HepG2 (cell line): ENCODE results near the gene XPR1. TPM values are rescaled to one million over a fixed set of nuclear protein-coding genes. Genes with fewer than 3 reads are reported as not detected.
A peak's percentile ranks its signal among the peaks of the same experiment; 100 is the strongest.

Experiments
- ATAC-seq: fragments of 200-7000 bp; cut with Tn5 transposase; 3 replicates; pipeline ENCODE4 v1.9.1; 2020; ENCODE audit warnings: mild to moderate bottlenecking, moderate library complexity
- BruUV-seq: library from RNA; stranded (reverse); fragments of 400-500 nt; replicated peaks from 2 replicates; lab custom pipeline; 2021; lab: Mats Ljungman, UMichigan
- CTCF ChIA-PET: fragments of 300-600 bp; formaldehyde crosslinking; extraction: SDS; loops from one replicate; lab custom pipeline; 2021; ENCODE audit warnings: low total read pairs, inconsistent platforms, low intra/inter-chr PET ratio; lab: Yijun Ruan, JAX
- POLR2A ChIA-PET: fragments of 350-600 bp; sonication (Branson Sonifier 250); formaldehyde crosslinking; loops from one replicate; lab custom pipeline; 2020; ENCODE audit warnings: antibody characterized with exemption, inconsistent platforms; lab: Yijun Ruan, JAX
- DNase-seq: peaks from one replicate; pipeline ENCODE4 v3.0.0-alpha.2; 2015; ENCODE audit warnings: low spot score
- FAIRE-seq: peaks from 3 replicates; lab custom pipeline; 2011; peaks lifted over from hg19 to GRCh38; lab: Jason Lieb, UNC
- H2AFZ ChIP-seq: one replicate; pipeline ENCODE4 v1.6.1; 2011; ENCODE audit warnings: low read length, inconsistent platforms
- H3K27ac ChIP-seq: fragments of 300-600 bp; 3 replicates; pipeline ENCODE4 v1.8.0; 2011; ENCODE audit warnings: mixed run types, mild to moderate bottlenecking, mixed read lengths, low read length, inconsistent platforms; ENCODE audit not compliant: insufficient read depth; ENCODE audit errors: extremely low read length
- H3K27me3 ChIP-seq, 2 experiments: fragments of 200-600 bp in 1 of 2; 2 replicates in 1 of 2; 3 replicates in 1 of 2; pipeline versions ENCODE4 v1.6.0 to v1.8.0; 2011; ENCODE audit warnings: low read length in 2 of 2, mild to moderate bottlenecking in 2 of 2, moderate library complexity in 2 of 2, inconsistent platforms in 1 of 2; ENCODE audit not compliant: insufficient read depth in 2 of 2, control insufficient read depth in 1 of 2
- H3K36me3 ChIP-seq, 2 experiments: fragments of 200-600 bp in 1 of 2; replicated peaks in 1 of 2; 2 replicates in 1 of 2; 3 replicates in 1 of 2; pipeline versions ENCODE4 v1.5.1 to v1.8.0; 2011; ENCODE audit warnings: low read length in 2 of 2, inconsistent platforms in 1 of 2; ENCODE audit not compliant: insufficient read depth in 2 of 2, control insufficient read depth in 1 of 2
- H3K4me1 ChIP-seq: 2 replicates; pipeline ENCODE4 v1.5.1; 2012; ENCODE audit warnings: low read length, inconsistent platforms; ENCODE audit not compliant: insufficient read depth
- H3K4me2 ChIP-seq: 2 replicates; pipeline ENCODE4 v1.6.0; 2011; ENCODE audit warnings: low read depth, low read length, inconsistent platforms
- H3K4me3 ChIP-seq, 3 experiments: fragments of 200-600 bp in 1 of 3; sonication (generic), shearing (Covaris generic) in 1 of 3; replicated peaks in 1 of 3; 2 replicates each; pipeline ENCODE4 v1.5.1; 2011 to 2016; ENCODE audit warnings: low read length in 3 of 3, inconsistent platforms in 2 of 3, low read depth in 2 of 3, mild to moderate bottlenecking in 2 of 3, control low read depth in 1 of 3, mixed read lengths in 1 of 3; ENCODE audit not compliant: insufficient read depth in 1 of 3
- H3K79me2 ChIP-seq: one replicate; pipeline ENCODE4 v1.6.1; 2011; ENCODE audit warnings: low read length, inconsistent platforms; ENCODE audit not compliant: insufficient read depth
- H3K9ac ChIP-seq: 2 replicates; pipeline ENCODE4 v1.6.0; 2011; ENCODE audit warnings: mild to moderate bottlenecking, low read depth, low read length, inconsistent platforms; ENCODE audit not compliant: insufficient read depth
- H3K9me3 ChIP-seq: 2 replicates; pipeline ENCODE4 v1.5.1; 2012; ENCODE audit warnings: mild to moderate bottlenecking, low read length
- H4K20me1 ChIP-seq: 2 replicates; pipeline ENCODE4 v1.6.0; 2011; ENCODE audit warnings: inconsistent platforms, mild to moderate bottlenecking, low read length, moderate library complexity; ENCODE audit not compliant: insufficient read depth
- CAMTA2 ChIP-seq: sonication (generic); formaldehyde crosslinking; IDR thresholded peaks from 2 replicates; pipeline ENCODE4 v1.4.0; 2020; ENCODE audit warnings: mild to moderate bottlenecking, missing genetic modification reagents, borderline replicate concordance
- DMTF1 ChIP-seq: sonication (generic); formaldehyde crosslinking; IDR thresholded peaks from 2 replicates; pipeline ENCODE4 v1.4.0; 2020; ENCODE audit warnings: mild to moderate bottlenecking, missing genetic modification reagents
- GATAD2A ChIP-seq: IDR thresholded peaks from 2 replicates; pipeline ENCODE4 v1.6.1; 2016
- HINFP ChIP-seq: sonication (generic); formaldehyde crosslinking; IDR thresholded peaks from 2 replicates; pipeline ENCODE4 v1.4.0; 2020; ENCODE audit warnings: low read depth, mild to moderate bottlenecking, missing genetic modification reagents
- HMGXB3 ChIP-seq: sonication (generic); formaldehyde crosslinking; IDR thresholded peaks from 2 replicates; pipeline ENCODE4 v1.4.0; 2020; ENCODE audit warnings: missing genetic modification reagents, borderline replicate concordance
- KLF16 ChIP-seq, 2 experiments: sonication (generic) in 1 of 2; formaldehyde crosslinking in 1 of 2; IDR thresholded peaks; 2 replicates each; pipeline versions ENCODE4 v1.6.1 to v1.8.0; 2016 to 2023; ENCODE audit warnings: missing genetic modification reagents in 2 of 2, missing compliant biosample characterization in 1 of 2
- PHF8 ChIP-seq: sonication (generic); formaldehyde crosslinking; IDR thresholded peaks from 2 replicates; pipeline ENCODE4 v1.5.0; 2020; ENCODE audit warnings: missing genetic modification reagents
- SP140L ChIP-seq: sonication (generic); formaldehyde crosslinking; IDR thresholded peaks from 2 replicates; pipeline ENCODE4 v1.4.0; 2020; ENCODE audit warnings: missing genetic modification reagents, borderline replicate concordance
- ZNF207 ChIP-seq: fragments of 450-650 bp; IDR thresholded peaks from 2 replicates; pipeline ENCODE4 v1.6.1; 2016; ENCODE audit warnings: antibody characterized with exemption, borderline replicate concordance
- ZNF224 ChIP-seq: sonication (generic); formaldehyde crosslinking; IDR thresholded peaks from 2 replicates; pipeline ENCODE4 v1.5.0; 2020; ENCODE audit warnings: mild to moderate bottlenecking, missing genetic modification reagents
- ZNF382 ChIP-seq: sonication (generic); formaldehyde crosslinking; IDR thresholded peaks from 2 replicates; pipeline ENCODE4 v1.5.0; 2020; ENCODE audit warnings: missing genetic modification reagents, mild to moderate bottlenecking, borderline replicate concordance
- WGBS: methylation state at CpG from one replicate; pipeline ENCODE4 v1.1.6; 2017; ENCODE audit warnings: low lambda C conversion rate; 5-methylcytosine and 5-hydroxymethylcytosine counted together
- in situ Hi-C: cut with HindIII; loops from 2 replicates; pipeline ENCODE4 v1.10.0; 2017; ENCODE audit warnings: low pct_unique_long_range_greater_than_20kb; ENCODE audit not compliant: extremely low pct_ligation_motif_present
- intact Hi-C: fragments of 100-400 bp; cut with micrococcal nuclease; formaldehyde crosslinking; loops from one replicate; pipeline ENCODE4 v1.10.0; 2022; ENCODE audit not compliant: unreplicated experiment
- polyA plus RNA-seq, 8 experiments: library from polyadenylated mRNA; depleted of rRNA in 3 of 8; stranded (reverse) in 7 of 8; unstranded in 1 of 8; fragments of >200 nt; fragmentation: Illumina TruSeq in 4 of 8; extraction: Trizol in 4 of 8; gene quantifications; 2 replicates each; pipeline versions ENCODE4 v1.2.1 to v1.2.3, GENCODE V29; 2011 to 2016; ENCODE audit warnings: low read depth in 4 of 8, missing spikeins in 1 of 8, mixed read lengths in 1 of 8; ENCODE audit not compliant: insufficient read depth in 1 of 8
- total RNA-seq, 5 experiments: library from RNA; depleted of rRNA; stranded (reverse); fragments of >200 nt; fragmentation: Illumina TruSeq; extraction: Trizol; gene quantifications; 2 replicates each; pipeline ENCODE4 v1.2.3, GENCODE V29; 2016; ENCODE audit warnings: low read depth in 1 of 5

Gene XPR1
- total and polyA plus RNA-seq, 2 of the 13 experiments (the other 11 are each of a cell fraction or from before 2014, with no cell fraction given): 22.3 to 23.6 TPM

DNA sequence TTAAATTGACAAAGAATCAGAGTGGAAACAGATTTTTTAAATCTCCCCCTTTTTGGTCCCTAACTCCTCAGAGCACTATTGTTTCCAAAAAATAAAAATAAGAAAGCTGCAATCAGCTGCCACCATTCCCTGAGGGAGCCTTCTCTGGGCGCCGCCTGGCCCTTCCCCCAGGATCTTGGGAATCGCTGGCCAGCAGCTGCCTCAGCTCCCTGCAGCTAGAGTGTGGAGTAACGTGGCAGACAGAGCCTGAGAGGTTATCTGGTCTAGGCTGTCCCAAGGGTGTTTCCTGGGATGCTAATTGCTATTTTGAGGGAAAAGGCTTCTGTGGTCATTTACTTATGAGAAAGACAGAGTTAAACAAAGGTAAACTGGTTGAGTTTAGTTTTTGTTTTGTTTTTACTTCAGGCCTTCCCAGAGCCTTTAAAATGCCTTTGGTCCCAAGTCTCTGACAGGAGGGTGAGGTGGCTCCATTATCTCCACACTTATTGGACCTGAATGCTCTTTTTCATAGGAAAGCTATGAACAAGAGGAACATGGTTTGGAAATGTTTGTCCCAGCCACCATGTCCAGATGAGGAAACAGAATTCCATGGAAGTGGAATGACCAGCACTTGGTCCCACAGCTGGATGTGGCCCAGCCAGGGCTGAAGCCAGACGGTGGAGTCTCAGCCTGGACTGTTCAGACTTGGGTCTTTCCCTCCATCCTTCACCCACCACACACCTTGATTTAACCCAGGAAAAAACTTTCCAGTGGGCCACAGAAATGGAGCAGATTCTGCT is 266.8 kb downstream of the XPR1 start (continued):
- TF ChIP-seq ZNF382 (CRISPR knock-in tag): no peak

- Histone ChIP-seq H2AFZ (no peak overlapping the region), H3K36me3 (no peaks in the 10 kb centered on the region), H3K4me2 (no peak overlapping the region), H3K4me1 (no peaks in the 10 kb centered on the region), H4K20me1 (no peaks in the 10 kb centered on the region), H3K4me3 (no peak overlapping the region), H3K9me3 (no peaks in the 10 kb centered on the region), H3K79me2 (no peaks in the 10 kb centered on the region), H3K27me3 (peaks cover 0 to 4% of the 10 kb centered on the region in 2 experiments; a peak in 2 of 5 replicates), H3K27ac (no peak overlapping the region), H3K9ac (no peak overlapping the region)
- CTCF ChIA-PET: no interaction called here
- intact Hi-C loops: no loop called here
- in situ Hi-C loops: no loop called here
- POLR2A ChIA-PET: no interaction called here
- no peak for DNase-seq
- peak; percentile 59 for ATAC-seq
- WGBS: 71% methylated on average over 1 of the region's 7 CpGs
- no peak for FAIRE-seq
- TF ChIP-seq CAMTA2 (CRISPR knock-in tag): no peak
- TF ChIP-seq DMTF1: no peak
- no peak for TF ChIP-seq GATAD2A (CRISPR knock-in tag)
- TF ChIP-seq ZNF207: no peak
- TF ChIP-seq SP140L (CRISPR knock-in tag): no peak
- no peak for TF ChIP-seq PHF8 (CRISPR knock-in tag)
- no peak for TF ChIP-seq KLF16 (CRISPR knock-in tag; IDR thresholded peaks at IDR 0.05)
- no peak for TF ChIP-seq HINFP (CRISPR knock-in tag)
- no peak for TF ChIP-seq ZNF224 (CRISPR knock-in tag)
- no peak for TF ChIP-seq HMGXB3 (CRISPR knock-in tag)
- BruUV-seq: no TSS peak
These were observed 267.4 kb downstream of the XPR1 start for GRCh38 chr1:180899262-180899661.
